Stimulated activated CD4-positive, alpha-beta T cell treated with anti-CD3 and anti-CD28 coated beads, Interleukin-4, amount 100 ng/mL, for 4 hours (primary cell): ENCODE results near the gene FSTL1.
A peak's percentile ranks its signal among the peaks of the same experiment; 100 is the strongest.

Experiments used
- DNase-seq, 2 experiments: peaks; one replicate each; pipeline ENCODE4 v3.0.0-alpha.2; 2020

Gene FSTL1

DNA sequence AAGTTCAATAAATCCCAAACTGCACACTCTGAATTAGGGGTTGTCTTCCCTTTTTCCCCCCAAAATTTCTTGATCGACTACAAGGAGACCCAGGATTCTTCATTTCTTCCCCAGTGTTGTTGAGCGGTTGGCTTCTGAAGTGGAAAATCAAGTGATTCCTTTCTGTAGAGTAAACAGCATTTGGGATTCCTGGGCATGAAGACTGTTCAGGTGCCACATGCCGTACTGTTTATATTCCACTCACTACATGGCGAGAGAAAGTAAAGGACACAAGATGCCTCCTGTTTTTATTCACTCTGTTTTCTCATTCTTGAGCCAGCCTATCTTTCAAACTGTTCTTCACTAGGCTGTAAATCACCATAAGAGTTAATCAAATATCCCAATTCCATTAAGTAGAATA is 12.6 kb downstream of the FSTL1 start:
- no peak for DNase-seq

DNA sequence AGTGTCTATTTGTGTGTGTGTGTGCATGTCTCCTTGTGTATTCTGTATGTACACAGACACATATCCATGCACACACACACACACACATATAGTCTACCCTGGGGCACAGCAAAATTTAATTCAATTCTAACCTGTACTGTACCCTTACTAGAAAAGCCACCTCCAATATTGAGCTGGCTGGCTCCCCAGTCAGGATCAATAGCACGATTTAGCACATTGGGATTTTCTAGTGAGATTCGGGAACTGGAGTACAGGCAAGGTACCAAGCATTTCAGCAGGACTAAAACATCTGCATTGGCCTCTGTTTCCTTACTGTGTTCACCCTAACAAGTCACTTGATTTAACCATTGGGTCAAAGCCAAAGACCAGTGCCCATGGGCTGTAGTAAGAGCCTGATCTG is 13.2 kb downstream of the FSTL1 start:
- DNase-seq: no peak

DNA sequence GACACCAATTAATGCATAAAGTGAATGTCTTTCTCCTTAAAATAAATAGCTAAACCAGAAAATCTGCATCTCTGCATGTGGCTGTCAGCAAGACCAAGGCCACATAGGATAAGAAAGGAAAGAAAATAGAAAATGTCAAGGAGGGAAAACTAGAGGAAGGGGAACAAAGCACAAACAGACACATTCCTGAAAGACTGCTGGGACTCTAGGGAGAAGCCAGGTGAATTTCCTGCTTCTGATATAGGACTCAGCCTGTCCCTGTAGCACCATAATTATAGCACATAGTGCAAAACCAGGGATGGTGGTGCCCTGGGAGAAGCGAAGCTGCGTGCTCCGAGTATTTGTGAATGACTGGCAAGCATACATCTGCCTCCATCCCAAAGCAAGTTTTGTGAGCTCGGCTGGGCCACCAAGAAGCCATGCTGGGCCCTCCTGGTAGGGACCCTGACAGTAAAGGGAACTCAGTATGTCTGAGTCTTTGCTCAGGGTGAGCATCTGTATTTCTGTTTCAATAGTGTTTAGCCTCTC is 14.2 kb downstream of the FSTL1 start:
- DNase-seq: no peak

DNA sequence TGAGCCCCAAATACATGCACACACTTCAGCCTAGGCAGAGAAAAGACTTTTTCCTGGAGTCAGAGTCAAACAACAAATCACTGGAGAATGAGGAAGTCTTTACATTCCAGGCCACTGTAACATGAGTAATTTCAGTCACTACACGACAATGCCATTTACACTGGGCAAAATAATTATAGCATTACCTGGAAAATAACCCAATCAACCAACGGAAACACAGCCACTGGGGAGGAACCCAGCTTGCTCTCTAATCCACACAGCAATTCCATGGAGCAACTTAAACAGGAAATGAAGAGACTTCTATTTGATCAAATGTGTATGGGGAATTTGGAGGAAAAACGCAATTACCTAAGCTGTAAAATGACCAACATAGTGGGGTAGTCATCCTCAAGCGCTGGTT is 15.2 kb downstream of the FSTL1 start:
- no peak for DNase-seq

DNA sequence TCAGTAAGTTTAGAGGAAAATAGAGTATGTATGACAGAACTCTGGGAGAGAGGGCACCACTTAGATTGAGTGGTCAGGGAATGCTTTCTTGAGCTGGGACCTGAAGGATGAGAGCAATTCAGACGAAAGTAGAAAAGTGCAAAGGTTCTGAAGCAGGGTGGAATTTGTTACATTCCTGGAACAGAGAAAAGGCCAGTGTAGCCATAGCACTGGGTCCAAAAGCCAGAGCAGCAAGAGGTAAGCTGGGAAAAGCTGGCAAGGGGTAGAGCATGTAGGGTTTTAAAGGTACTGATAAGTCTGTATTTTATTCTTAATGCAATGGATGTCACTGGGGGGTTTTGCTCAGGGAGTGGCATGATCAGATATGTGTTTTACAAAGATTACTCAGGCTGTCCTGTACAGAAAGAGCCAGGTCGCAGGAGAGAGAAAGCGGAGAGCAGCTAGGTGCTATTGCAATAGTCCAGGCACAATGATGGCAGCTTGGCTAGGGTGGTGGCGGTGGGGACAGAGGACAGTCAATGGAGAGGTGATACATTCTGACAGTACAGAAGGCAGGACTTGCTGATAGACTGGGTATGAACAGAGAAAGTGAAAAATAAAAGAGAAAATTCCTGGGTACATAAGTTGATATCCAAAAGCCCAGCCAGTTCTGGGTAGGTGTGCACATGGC is 17.0 kb downstream of the FSTL1 start:
- no peak for DNase-seq

DNA sequence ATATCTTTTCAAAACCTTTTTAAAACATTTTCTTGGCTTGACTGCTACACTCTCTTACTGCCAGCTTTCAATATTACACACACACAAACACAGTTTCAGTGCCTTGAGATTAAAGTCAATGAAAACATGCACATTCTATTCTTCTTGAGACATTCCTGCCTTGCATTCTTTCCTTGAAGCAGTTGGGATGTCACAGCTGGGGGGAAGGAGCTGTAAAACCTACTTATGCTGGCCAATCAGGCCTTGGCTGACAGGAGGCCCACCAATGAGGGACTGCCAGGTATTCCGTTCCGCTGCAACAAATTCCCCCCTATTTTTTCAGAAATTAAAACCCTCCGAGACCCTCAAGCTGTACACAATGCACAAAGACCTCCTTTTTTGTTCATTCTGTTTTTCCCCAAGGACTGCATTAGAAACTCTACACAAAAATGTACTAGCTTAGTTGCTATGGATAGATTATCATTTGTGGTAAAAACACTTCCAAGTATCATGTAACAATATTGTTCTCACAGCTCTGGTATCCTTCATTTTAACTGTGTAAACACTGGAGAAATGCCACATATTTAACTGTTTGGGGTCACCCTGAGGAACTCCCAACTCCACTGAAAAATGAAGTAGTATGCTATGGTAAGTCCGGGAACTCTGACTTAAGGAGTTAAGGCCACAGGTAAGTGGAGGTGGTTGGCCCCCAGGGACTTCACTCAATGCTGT is 18.5 kb downstream of the FSTL1 start:
- DNase-seq: no peak

DNA sequence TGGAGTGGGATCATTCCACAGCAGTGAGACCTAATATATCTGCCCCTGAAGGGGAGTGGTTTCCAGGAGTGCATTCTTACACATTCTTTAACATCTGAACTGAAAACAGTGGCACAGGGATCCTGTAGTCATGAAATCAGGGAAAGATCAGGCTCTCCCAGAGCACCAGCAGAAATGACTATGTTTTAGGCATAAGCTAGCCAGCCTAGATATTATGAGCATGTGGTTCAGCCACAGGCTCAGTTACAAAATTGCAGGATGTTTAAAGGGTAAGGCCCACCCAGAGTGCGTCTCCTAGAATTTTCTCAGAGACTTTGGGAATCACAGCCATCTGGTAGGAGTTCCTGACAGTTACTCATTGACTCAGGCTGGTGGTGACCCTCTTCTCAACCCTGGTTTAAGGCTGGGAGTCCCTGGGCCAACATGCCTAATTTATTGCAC is 20.9 kb downstream of the FSTL1 start:
- DNase-seq: no peak

DNA sequence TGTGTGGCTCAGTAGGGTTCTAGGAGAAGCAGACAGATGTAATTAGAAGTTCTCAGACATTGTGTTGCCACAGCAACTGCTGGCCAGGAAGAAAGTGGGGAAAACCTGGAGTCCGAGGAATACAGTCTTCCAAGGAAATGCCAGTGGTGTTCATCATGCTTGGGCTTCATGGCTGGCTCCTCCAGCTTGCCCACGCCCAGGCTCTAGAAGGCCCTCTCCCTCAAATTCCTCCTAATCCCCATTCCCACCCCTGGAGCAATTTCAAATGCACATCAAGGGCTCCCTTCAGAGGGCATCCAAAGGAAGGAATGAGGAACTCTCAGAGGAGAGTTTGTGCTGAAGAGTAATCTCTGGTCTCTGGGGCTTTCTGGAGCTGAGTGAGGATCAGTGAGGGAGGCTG is 21.9 kb downstream of the FSTL1 start:
- DNase-seq: no peak

DNA sequence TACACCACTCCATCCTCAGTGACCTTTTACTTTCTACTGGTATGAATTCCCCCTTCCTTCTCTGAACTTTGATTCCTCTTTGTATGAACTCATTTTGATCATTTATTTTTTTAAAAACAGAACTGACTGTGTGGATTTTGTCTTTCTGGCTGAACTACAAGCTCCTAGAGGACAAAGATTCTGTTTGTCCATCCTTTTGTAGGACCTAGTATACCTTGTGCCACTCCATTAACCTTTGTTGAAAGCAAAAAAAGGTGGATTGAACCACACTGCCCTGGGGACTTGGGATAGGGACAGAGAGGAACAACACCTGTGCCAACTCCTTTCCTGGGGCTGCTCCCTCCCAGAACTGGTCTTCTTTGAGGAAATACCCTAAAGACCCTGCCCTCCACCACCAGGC is 23.6 kb downstream of the FSTL1 start:
- no peak for DNase-seq

DNA sequence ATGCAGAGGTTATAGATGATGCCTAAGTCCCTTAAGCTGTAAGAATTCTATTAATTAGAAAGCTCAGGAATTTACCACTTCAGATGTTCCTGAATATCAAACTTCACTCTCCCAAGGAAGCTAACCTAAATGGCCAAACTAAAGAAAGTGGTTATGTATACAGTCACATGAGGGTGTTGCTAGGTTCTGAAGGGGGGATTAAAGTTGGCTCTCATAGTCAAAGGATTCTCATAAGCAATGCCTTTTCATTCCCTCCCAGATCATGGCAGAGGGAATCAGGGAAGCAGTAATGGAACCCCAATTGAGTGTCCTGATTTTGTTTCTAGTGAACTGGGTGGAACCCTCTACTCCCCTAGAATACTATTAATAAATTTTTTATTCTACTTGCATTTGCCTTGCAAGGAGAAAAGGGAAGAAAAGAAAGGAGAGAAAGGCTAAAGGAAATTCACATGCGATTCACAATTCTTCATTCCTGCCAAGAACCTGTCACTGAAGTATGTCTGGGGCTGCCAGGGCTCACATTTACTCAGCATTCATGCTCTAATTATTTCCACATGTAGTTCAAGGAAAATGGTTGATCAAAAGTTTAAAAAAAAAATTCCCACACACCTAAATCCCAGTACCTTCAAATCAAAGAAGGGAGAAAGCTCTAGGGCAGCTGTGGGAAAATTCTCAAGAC is 25.1 kb downstream of the FSTL1 start:
- no peak for DNase-seq

DNA sequence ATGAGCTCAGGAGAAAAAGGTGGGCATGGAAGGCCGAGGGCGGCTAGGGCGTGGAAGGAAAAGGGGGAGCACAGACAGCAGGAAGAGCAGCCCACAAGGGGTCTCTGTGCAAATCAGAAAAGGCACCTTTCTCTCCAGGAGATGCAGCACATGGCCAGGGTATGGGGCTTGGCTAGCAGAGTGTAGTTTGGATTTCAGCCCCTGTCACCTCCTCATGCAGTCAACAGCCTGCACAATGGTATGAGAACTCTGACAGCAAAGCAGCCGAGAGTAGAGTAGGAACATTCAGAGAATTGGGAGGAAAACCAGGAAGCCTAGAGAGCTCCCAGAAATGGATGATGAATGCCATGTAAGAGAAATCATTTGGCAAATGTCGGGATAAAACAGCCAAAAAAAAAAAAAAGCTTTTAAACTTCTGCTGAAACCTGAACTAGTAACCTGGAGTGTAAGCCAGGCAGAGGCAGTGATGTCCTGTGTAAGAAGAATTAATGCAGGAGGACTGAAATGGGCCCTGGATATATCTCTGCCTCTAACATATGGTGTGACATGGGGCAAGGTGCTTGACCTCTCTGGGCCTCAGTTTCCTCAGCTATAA is 25.7 kb downstream of the FSTL1 start:
- no peak for DNase-seq

DNA sequence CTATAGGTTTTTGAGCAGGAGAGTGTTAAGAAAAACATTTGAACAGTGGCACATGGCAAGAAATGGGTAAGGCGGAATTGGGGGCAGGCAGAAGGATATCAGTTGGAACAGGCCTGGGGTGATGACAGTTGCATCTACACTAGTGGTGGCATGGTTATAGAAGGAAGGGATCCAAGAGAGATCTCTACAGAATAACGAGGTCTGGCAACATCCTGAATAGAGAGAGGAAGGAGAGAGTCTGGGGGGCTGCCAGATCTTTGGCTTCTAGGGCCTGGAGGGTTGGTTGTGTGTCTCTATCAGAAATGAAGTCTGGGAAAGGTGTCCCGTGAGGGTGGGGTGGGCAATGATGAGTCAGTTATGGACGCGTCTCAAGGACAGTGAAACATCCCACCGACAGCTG is 26.3 kb downstream of the FSTL1 start:
- DNase-seq: no peak

DNA sequence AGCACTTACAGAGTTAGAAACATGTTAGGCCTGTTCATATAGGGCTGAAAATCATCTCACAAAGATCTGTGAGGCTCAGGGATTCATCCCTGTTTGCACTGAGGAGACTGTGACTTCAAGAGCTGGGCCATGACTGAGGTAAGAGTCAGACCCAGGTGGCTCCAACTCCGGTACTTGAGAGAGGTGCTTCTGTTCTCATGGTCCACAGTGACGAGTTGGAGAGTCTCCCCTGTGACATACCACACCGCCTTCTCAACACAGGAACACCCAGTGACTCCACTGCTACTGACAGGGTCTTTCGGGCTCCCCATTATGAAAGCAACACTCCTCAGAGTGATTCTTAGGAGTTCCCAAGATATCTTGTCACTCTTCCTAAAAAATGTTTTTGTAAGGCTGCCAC is 27.4 kb downstream of the FSTL1 start:
- DNase-seq: no peak

DNA sequence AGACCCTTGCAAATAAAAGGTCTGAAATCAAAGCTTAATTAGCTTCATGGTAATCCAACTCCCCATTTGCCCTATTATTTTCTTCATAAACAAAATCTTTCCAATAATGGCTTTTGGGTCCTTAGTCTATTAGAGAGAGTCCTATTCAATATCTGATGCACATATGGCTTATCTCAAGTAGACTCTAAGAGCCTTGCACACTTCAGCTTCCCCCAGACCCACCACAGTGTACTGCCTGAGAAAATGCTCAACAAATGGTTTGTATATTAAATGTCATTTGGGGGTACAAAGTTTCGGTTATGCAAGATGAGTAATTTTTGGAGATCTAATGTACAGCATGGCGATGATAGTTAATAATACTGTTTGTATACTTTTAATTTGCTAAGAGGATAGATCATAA is 28.9 kb downstream of the FSTL1 start:
- no peak for DNase-seq

DNA sequence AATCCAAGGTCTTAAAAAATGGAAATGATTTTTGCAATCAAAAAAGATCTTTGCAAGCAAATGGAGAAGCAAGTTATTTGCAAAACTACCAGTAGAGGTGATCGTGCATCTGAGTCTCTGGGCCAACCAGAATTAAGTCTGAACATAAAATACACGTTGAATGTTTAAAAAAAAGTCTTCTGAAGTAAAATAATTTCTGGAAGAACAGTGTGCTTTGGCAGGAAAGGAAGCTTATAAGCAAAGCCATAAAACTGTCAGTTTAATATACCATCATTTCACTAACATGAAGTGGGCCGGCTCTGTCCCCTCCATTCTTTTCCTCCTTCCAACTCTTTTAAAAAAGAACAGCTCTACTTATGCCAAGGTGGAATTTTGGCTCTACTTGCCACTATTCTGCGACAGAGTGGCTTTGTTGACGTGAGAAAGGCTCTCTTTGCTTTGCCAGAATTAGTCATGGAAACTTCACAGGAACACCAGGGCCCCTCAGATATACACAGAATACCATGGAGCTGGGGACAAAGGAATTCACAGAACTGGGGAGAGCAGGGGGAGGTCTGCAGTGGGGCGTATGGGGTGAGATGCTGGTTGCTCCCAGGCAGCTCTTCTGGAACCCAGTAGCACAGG is 29.8 kb downstream of the FSTL1 start:
- DNase-seq: no peak

DNA sequence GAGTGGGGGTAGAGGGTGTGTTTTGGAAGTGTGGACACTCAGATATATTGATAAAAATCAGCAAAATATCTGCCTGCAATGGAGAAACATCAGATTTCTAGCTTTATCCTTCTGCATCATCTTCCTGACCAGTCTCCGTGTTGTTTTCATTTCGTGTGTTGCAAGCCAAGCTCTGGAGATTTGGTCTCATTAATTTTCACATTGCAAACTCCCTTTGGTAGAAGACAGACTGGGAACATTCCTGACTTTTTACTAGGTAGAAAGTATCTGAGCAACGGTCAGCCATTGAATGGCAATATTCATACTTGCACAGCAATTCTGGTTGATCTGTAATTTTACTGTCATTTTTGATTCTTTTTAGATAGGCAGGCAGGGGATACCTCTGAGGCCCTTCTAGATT is 30.4 kb downstream of the FSTL1 start:
- no peak for DNase-seq

DNA sequence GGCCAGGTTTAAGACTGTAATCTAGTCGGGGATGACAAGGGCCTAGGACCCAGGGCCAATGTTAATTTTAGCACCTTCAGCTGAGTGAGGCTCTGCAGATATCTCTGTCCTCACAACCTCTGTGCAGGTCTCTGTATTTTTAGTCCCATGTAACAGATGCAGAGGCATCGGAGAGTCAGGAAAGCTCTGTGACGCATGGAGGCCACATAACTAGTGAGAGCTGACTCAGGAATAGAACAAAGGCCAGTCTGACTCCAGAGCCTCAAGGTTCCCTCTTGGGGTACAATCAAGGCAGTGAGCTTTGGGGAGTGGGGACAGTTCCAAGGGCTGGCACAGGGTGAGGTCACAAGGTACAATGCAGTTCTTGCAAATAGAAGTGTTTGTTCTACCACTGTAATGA is 31.0 kb downstream of the FSTL1 start:
- no peak for DNase-seq

DNA sequence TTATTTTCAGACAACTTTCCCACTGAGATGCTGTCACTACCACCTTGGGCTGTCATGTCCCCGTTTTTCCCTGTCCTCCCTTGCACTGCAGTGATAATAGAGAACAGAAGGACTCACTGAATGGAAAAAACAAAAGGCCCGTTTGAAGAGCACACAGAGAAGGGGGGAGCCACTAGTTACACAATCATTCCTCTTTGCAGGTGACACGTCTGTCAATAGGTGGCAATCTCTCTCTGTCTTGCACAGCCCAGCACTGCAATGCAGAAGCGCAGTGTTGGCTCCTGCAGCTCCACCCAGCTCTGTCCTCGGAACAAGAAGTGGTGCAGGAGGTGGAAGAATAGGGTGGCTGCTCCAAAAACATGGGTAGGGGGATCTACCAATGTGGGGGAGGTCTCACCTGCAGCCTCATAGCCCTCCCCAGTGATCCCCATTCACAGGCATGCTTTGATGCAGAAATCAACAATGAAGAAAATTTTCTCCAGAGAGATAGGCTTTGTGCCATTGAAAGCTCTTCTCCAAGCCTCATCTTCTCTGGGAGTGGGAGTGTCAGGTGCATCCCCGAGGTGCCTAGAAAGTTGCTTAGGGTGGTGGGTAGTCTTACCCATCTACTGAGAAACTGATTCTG is 31.8 kb downstream of the FSTL1 start:
- DNase-seq: no peak

DNA sequence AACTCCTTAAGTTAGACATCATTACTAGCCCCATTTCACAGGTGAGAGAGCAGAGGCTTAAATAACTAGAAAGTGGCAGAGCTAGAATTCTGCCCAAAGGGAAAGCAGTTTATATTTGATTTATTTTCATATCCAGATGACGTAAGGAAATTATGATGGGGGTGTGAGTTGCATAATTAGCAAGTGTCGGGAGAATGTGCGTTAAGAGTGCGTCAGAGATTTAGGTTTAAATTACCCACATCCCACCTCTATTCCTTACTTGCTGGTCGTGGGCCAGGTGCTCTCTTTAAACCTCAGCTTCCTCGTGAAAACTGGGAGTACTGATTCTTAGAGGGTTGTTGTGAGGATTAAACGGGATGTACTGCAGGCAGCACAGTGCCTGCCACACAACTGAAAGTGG is 32.3 kb downstream of the FSTL1 start:
- no peak for DNase-seq

DNA sequence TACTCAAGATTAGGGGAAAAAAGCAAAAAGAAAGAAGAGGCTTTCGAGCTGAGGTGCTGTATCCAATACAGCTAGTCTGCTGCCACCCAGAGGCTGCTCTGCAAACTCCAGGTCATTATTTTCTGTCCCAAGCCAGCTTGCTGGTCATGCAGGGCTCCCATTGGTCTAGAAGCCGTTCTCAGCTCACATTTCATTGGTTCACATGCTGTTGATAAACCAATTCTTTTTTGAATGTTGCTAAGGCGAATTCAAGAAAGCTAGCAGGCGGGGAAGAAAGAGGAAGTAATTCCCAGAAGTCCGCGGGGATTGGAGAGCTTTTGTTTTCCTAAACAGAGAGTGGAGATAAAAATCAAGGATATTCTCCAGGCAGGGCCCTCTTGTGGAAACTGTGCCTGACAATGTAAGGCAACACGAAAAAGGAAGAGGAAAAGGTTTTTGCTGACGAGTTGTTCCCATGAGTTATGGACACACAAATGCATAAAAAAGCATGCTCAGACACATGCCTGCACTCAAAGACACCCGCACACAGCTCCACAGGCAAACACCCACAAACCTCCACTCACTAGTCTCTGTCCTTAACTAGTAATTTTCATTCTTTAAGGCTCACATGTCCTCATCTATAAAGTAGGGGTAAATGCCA is 33.4 kb downstream of the FSTL1 start:
- peak; percentile 74 to 81 for DNase-seq

DNA sequence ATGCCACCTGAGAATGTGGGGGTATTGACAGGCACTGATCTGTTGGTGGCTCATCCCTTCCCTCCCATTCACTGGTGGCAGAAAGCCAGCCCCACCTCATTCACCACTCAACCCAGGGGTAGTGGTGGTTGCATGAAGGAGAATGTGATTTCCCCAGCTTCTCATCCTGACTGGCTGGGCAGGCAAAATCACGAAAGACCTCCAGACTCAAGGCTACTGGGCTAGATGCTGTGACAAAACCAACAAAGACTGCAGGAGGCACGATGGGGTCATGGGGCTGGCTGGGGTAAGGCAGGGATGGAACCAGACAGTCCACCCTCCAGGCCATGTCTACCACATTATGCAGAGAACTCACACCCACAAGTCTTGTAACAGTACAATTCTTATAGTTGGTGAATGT is 33.9 kb downstream of the FSTL1 start:
- no peak for DNase-seq

DNA sequence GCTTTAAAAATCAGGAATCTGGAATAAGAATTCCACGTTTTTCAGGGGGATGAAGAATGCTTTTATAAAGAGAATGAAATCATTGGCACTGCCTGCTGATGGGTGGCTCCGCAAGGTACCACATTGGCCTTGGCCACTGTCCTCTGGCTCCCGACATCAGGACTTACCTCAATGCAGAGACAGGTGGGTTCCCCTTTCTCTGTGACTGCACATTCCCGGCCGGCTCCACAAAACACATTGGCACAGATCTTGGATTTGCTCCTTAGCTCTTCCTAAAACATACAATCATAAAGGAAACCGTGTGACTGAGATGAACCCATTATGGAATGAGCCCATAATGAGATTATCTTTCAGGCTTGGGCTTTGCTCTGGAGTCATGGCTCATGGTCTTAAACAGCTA is 35.0 kb downstream of the FSTL1 start:
- no peak for DNase-seq
